ENCODE measurements around the gene CLMN.

DNA sequence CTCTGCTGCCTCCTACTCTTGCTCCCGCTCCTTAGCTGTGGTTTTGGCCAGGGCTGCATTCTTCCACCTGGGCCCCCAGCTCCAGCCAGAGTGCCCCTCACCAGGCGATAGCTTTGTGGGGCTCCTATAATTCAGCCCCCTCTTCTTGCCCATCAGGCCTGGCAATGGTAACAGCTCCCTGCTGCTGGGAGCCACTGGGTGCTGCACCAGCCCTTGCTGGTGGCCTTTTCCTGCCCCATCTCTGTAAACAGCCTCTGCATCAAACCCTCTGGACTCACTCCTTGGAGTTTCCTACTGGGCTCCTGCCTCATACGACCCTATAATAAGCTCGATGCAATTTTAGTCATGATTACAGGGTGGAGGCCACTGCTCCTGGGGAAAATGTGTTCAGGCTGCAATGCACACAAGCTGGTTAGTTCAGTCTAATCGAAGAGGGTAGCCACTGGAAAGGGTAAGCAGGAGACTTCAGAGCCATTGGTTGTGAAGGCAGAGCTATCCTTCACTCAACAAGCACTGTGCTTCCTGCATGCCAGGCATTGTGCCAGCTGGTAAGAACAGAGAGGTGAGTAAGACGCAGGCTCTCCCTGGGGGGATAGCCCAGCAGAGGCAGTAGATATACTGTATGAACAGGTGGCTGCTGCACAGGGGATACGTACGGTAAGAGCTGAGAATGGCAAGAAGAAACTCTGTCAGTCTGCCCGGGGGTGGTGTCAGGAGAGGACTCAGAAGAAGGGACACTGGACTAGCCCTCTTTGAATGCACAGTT lies 24.7 kb downstream of the CLMN start:
- TF ChIP-seq EZH2 (IDR thresholded peaks at IDR 0.05; ENCODE audit: insufficient read depth, poor library complexity, severe bottlenecking), result no peak
- TF ChIP-seq EZH2phosphoT487 (IDR thresholded peaks at IDR 0.05; ENCODE audit: insufficient read depth, low read depth), result no peak

Data from GM23248 (cell line).